Small intestine (tissue), 7 donors: ENCODE results near the gene PTGFRN. TPM values are rescaled to one million over a fixed set of nuclear protein-coding genes. Genes with fewer than 3 reads are reported as not detected.
A peak's percentile ranks its signal among the peaks of the same experiment; 100 is the strongest.

Source experiments
- DNase-seq, 2 donors: peaks; one replicate each; pipeline versions ENCODE4 v3.0.0 to v3.0.0-alpha.2; 2013
- FAIRE-seq: peaks from 2 replicates; lab custom pipeline; 2012; peaks lifted over from hg19 to GRCh38; lab: Jason Lieb, UNC
- H3K27ac ChIP-seq, 3 donors: one replicate each; pipeline ENCODE4 v1.5.1; 2013; ENCODE audit warnings: low read length in 2 of 3, mild to moderate bottlenecking in 2 of 3, control low read depth in 1 of 3, inconsistent platforms in 1 of 3, low read depth in 1 of 3, moderate library complexity in 1 of 3
- H3K27me3 ChIP-seq, 3 donors: one replicate each; pipeline ENCODE4 v1.6.1; 2013; ENCODE audit warnings: low read length in 3 of 3, inconsistent platforms in 1 of 3; ENCODE audit not compliant: control insufficient read depth in 3 of 3, insufficient read depth in 3 of 3
- H3K36me3 ChIP-seq, 3 donors: one replicate each; pipeline ENCODE4 v1.6.1; 2013; ENCODE audit warnings: low read length in 3 of 3, inconsistent platforms in 1 of 3, low read depth in 1 of 3, mild to moderate bottlenecking in 1 of 3, moderate library complexity in 1 of 3; ENCODE audit not compliant: control insufficient read depth in 3 of 3, insufficient read depth in 2 of 3
- H3K4me1 ChIP-seq, 3 donors: one replicate each; pipeline ENCODE4 v1.6.1; 2013; ENCODE audit warnings: low read length in 2 of 3, inconsistent platforms in 1 of 3, low read depth in 1 of 3, mild to moderate bottlenecking in 1 of 3, moderate library complexity in 1 of 3; ENCODE audit not compliant: control insufficient read depth in 3 of 3, insufficient read depth in 2 of 3
- H3K4me3 ChIP-seq, 3 donors: one replicate each; pipeline ENCODE4 v1.5.1; 2013; ENCODE audit warnings: low read length in 3 of 3, control low read depth in 1 of 3, inconsistent platforms in 1 of 3, low read depth in 1 of 3, mild to moderate bottlenecking in 1 of 3, moderate library complexity in 1 of 3
- H3K9me3 ChIP-seq, 2 donors: one replicate each; pipeline ENCODE4 v1.6.1; 2013; ENCODE audit warnings: low read depth in 1 of 2, low read length in 1 of 2; ENCODE audit not compliant: control insufficient read depth in 2 of 2, insufficient read depth in 1 of 2
- WGBS, 3 donors: extraction: QIAGEN DNeasy Blood & Tissue Kit; methylation state at CpG; one replicate each; pipeline ENCODE4 v1.1.7; 2013; 5-methylcytosine and 5-hydroxymethylcytosine counted together
- polyA plus RNA-seq, 4 donors: library from polyadenylated mRNA; stranded (reverse) in 3 of 4; unstranded in 1 of 4; fragments of 200-250 nt in 3 of 4; fragments of 120-200 nt in 1 of 4; gene quantifications; one replicate each; pipeline versions ENCODE4 v1.2.1 to v1.2.3, GENCODE V29; 2013
- donor health status: healthy with polysubstance abuse.
- donor health status: control.
- donor health status: control.
- donor health status: Bipolar disorder and iron deficiency.
- donor health status: healthy.

PTGFRN gene
- polyA plus RNA-seq, 4 donors = 12.7 to 26.9 (median 19.2) TPM

GRCh38 chr1:117017062-117017461, 107.3 kb downstream of the PTGFRN start:
- Histone ChIP-seq H3K27me3 (no peaks in the 10 kb centered on the region), H3K4me3 (no peak overlapping the region), H3K36me3 (peaks cover 0 to 4% (median 0%) of the 10 kb centered on the region in 3 donors), H3K9me3 (no peaks in the 10 kb centered on the region), H3K4me1 (no peaks in the 10 kb centered on the region), H3K27ac (no peak overlapping the region)
- FAIRE-seq (no peak), DNase-seq (no peak)
- 81 to 90% (median 89%) methylated on average over 4 of the region's 4 CpGs for WGBS, 3 donors

GRCh38 chr1:117017648-117018047, 107.9 kb downstream of the PTGFRN start:
- WGBS, 3 donors = 33 to 43% (median 43%) methylated on average over 3 of the region's 3 CpGs
- H3K4me1 ChIP-seq = no peaks in the 10 kb centered on the region
- no peak overlapping the region for H3K4me3 ChIP-seq
- DNase-seq (no peak), FAIRE-seq (no peak)
- H3K27me3 ChIP-seq = no peaks in the 10 kb centered on the region
- peaks cover 0 to 4% (median 0%) of the 10 kb centered on the region in 3 donors for H3K36me3 ChIP-seq
- no peak overlapping the region for H3K27ac ChIP-seq
- H3K9me3 ChIP-seq = no peaks in the 10 kb centered on the region

- WGBS, 3 donors = 19 to 29% (median 27%) methylated on average over 1 of the region's 1 CpG
- H3K27ac ChIP-seq = no peak overlapping the region
- no peaks in the 10 kb centered on the region for H3K36me3 ChIP-seq
- H3K27me3 ChIP-seq = no peaks in the 10 kb centered on the region
- DNase-seq = no peak
- H3K4me1 ChIP-seq = no peaks in the 10 kb centered on the region
- H3K4me3 ChIP-seq = no peak overlapping the region
- H3K9me3 ChIP-seq = no peaks in the 10 kb centered on the region
- no peak for FAIRE-seq
Observed at GRCh38 chr1:117020526-117021156, 110.9 kb downstream of the PTGFRN start.

- Histone ChIP-seq H3K27ac (no peak overlapping the region), H3K4me3 (no peak overlapping the region), H3K4me1 (no peaks in the 10 kb centered on the region), H3K27me3 (no peaks in the 10 kb centered on the region), H3K9me3 (no peaks in the 10 kb centered on the region), H3K36me3 (no peaks in the 10 kb centered on the region)
- FAIRE-seq (no peak), DNase-seq (no peak)
- 67 to 93% (median 77%) methylated on average over 3 of the region's 3 CpGs for WGBS, 3 donors
Observed at GRCh38 chr1:117022114-117022513, 112.4 kb downstream of the PTGFRN start.

GRCh38 chr1:117025568-117025967, 115.9 kb downstream of the PTGFRN start:
- no peak for DNase-seq
- no peak for FAIRE-seq
- Histone ChIP-seq H3K4me3 (no peak overlapping the region), H3K27me3 (no peaks in the 10 kb centered on the region), H3K9me3 (no peaks in the 10 kb centered on the region), H3K27ac (no peak overlapping the region), H3K4me1 (peaks cover 0 to 4% (median 0%) of the 10 kb centered on the region in 3 donors), H3K36me3 (no peaks in the 10 kb centered on the region)
- 98 to 99% (median 99%) methylated on average over 7 of the region's 7 CpGs for WGBS, 3 donors

- no peak overlapping the region for H3K27ac ChIP-seq
Observed at GRCh38 chr1:117026361-117026760, 116.6 kb downstream of the PTGFRN start.

GRCh38 chr1:117029685-117030084, 120.0 kb downstream of the PTGFRN start:
- DNase-seq (peak; percentile 52 to 61), FAIRE-seq (no peak)
- Histone ChIP-seq H3K27me3 (no peaks in the 10 kb centered on the region), H3K27ac (no peak overlapping the region), H3K36me3 (peaks cover 0 to 2% (median 0%) of the 10 kb centered on the region in 3 donors), H3K4me3 (no peak overlapping the region), H3K9me3 (no peaks in the 10 kb centered on the region), H3K4me1 (peaks cover 0 to 7% (median 0%) of the 10 kb centered on the region in 3 donors)
- WGBS, 3 donors = 30 to 53% (median 32%) methylated on average over 1 of the region's 1 CpG

More at GRCh38 chr1:117026361-117026760, 116.6 kb downstream of the PTGFRN start:
- H3K4me3 ChIP-seq = no peak overlapping the region
- DNase-seq (no peak), FAIRE-seq (no peak)
- no peaks in the 10 kb centered on the region for H3K27me3 ChIP-seq
- WGBS, 3 donors = 67 to 90% (median 81%) methylated on average over 6 of the region's 6 CpGs
- H3K4me1 ChIP-seq = peaks cover 0 to 7% (median 0%) of the 10 kb centered on the region in 3 donors
- H3K36me3 ChIP-seq = no peaks in the 10 kb centered on the region
- H3K9me3 ChIP-seq = no peaks in the 10 kb centered on the region

- FAIRE-seq (no peak), DNase-seq (no peak)
- Histone ChIP-seq H3K27ac (no peak overlapping the region), H3K4me1 (peaks cover 0 to 7% (median 0%) of the 10 kb centered on the region in 3 donors), H3K4me3 (no peak overlapping the region), H3K9me3 (no peaks in the 10 kb centered on the region), H3K27me3 (no peaks in the 10 kb centered on the region), H3K36me3 (peaks cover 0 to 2% (median 0%) of the 10 kb centered on the region in 3 donors)
- 81 to 88% (median 85%) methylated on average over 1 of the region's 1 CpG for WGBS, 3 donors
Observed at GRCh38 chr1:117030271-117030877, 120.7 kb downstream of the PTGFRN start.
